A172 (cell line): ENCODE results near the gene PHYHD1. TPM values are rescaled to one million over a fixed set of nuclear protein-coding genes. Genes with fewer than 3 reads are reported as not detected.

ENCODE experiments used
- DNase-seq: peaks from one replicate; pipeline ENCODE4 v3.0.0-alpha.2; 2015; ENCODE audit warnings: low spot score
- total RNA-seq: library from RNA; depleted of rRNA; stranded (reverse); fragments of >200 nt; shearing (Covaris generic); gene quantifications from 2 replicates; pipeline ENCODE4 v1.2.3, GENCODE V29; 2014; rRNA removed

Gene PHYHD1
- total RNA-seq, 1 experiment from 2014 or later = not detected

GRCh38 chr9:128969491-128969890 is 48.7 kb downstream of the PHYHD1 start:
- no peak for DNase-seq

- peak; percentile 82 for DNase-seq
Observed at GRCh38 chr9:128972956-128973355, 52.2 kb downstream of the PHYHD1 start.

DNA sequence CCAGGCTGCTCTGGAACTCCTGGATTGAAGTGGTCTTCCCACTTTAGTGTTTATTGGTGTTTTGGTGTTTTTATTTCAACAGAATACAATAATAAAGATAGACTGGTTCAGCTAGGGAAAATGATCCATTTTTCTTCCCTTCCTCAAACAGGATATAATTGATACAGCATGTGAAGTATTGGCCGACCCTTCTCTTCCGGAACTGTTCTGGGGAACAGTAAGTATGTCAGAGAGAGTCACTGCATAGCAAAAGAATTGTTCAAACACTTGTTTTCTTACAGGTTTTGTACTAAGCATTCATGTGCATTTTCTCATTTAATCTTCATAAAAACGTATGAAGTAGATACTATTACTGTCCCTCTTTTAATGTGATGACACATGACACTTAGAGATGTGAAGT is 58.3 kb downstream of the PHYHD1 start:
- DNase-seq = no peak

GRCh38 chr9:128983536-128983935 is 62.8 kb downstream of the PHYHD1 start:
- DNase-seq = no peak

DNA sequence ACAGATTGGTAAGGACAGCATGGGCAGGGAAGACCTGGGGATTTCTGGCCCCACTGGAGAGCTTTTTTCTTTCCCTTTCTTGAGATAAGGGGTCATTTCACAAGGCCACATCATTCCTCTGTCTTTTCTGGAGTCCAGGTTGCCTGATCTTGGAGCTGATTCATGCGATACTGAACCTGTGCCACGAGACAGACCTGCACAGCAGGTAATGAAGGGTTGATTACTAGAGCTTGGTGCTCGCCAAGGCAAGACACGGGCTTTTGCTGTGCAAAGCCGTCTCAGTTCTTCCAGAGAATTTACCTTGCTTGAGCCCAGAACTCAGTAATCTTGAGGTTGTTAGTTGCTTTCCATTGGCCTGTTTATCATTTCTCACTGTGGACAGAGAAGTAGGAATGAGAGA is 65.9 kb downstream of the PHYHD1 start:
- DNase-seq = no peak

DNA sequence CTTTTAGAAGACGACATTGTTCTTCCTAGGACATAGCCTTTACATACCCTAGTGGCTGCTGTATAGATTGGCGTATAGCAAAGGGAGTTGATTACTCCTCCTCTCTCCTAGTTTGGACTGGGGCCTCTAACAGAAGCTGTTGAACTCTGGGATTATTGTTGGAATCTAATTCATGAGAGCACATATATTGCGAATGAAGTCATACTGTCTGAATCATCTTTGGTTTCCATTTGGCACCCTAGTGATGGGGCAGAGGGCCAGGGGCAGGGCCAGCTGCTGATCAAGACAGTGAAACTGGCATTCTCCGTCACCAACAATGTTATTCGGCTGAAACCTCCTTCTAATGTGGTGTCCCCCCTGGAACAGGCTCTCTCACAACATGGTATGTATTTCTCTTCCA is 67.0 kb downstream of the PHYHD1 start:
- DNase-seq = peak; percentile 93

Other genes with a start within 250 kb of the PHYHD1 start
- gene SET, start 231.8 kb upstream of the PHYHD1 start, total RNA-seq = 1,187 and 1,647 TPM in 2 replicates
- 16.6 and 18.1 TPM in 2 replicates for gene PKN3, start 218.5 kb upstream of the PHYHD1 start, total RNA-seq
- 153 and 193 TPM in 2 replicates for gene ZDHHC12, start 196.9 kb upstream of the PHYHD1 start, total RNA-seq
- gene ZER1, start 149.1 kb upstream of the PHYHD1 start, total RNA-seq = 14.8 and 29.1 TPM in 2 replicates
- gene TBC1D13, start 133.7 kb upstream of the PHYHD1 start, total RNA-seq = 41.9 and 43.6 TPM in 2 replicates
- gene ENDOG, start 102.5 kb upstream of the PHYHD1 start, total RNA-seq = 57.8 and 65.3 TPM in 2 replicates
- gene SPOUT1, start 91.2 kb upstream of the PHYHD1 start, total RNA-seq = 28.0 and 36.4 TPM in 2 replicates
- 15.5 and 19.5 TPM in 2 replicates for gene KYAT1, start 39.0 kb upstream of the PHYHD1 start, total RNA-seq
- gene LRRC8A, start 38.8 kb upstream of the PHYHD1 start, total RNA-seq = 62.5 and 71.4 TPM in 2 replicates
- gene DOLK, start 26.6 kb downstream of the PHYHD1 start, total RNA-seq = 56.7 and 57.4 TPM in 2 replicates
- 57.4 and 76.4 TPM in 2 replicates for gene NUP188, start 26.7 kb downstream of the PHYHD1 start, total RNA-seq
- 155 and 156 TPM in 2 replicates for gene SH3GLB2, start 107.3 kb downstream of the PHYHD1 start, total RNA-seq
- 28.6 and 33.0 TPM in 2 replicates for gene MIGA2, start 115.6 kb downstream of the PHYHD1 start, total RNA-seq
- gene DOLPP1, start 160.1 kb downstream of the PHYHD1 start, total RNA-seq = 20.4 and 22.1 TPM in 2 replicates
- gene CRAT, start 189.8 kb downstream of the PHYHD1 start, total RNA-seq = 52.7 and 69.4 TPM in 2 replicates
- 150 and 174 TPM in 2 replicates for gene PTPA, start 190.4 kb downstream of the PHYHD1 start, total RNA-seq